ENCODE results near the gene DOCK6. TPM values are rescaled to one million over a fixed set of nuclear protein-coding genes. Genes with fewer than 3 reads are reported as not detected.

DOCK6 gene
- total RNA-seq, 1 experiment from 2014 or later: 82.4 TPM

DNA sequence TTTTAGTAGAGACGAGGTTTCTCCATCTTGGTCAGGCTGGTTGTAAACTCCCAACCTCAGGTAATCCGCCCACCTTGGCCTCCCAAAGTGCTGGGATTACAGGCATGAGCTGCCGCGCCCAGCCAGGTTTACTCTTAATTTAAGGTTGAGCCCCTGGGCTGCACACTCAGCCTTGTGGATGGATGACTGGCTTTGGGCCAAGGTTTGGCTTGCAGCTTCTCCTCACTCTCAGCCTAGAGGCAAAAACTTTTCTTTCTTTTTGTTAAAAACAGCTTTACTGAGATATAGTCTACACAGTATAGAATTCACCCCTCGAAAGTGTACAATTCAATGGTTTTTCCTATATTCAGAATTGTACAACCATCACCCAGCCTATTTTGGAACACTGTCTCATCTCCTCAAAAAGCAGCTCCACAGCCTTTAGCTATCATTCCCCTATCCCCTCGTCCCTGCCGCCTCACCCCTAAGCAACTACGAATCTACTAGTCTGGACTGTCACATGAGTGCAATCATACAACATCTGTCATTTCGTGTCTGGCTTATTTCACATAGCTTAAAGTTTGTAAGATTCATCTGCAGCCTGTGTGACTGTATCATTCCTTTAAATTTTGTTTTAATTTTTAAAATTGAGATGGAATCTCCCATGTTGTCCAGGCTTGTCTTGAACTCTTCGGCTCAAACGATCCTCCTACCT is 19.2 kb upstream of the DOCK6 start:
- H3K79me2 ChIP-seq (ENCODE audit: insufficient read depth, low read length): no peaks in the 10 kb centered on the region
- RAD21 ChIA-PET (ENCODE audit: low non-redundant PET in 1 of 2, low total read pairs in 2 of 2, uncharacterized antibody in 2 of 2, unreplicated experiment in 2 of 2): no interaction called here
- no peaks in the 10 kb centered on the region for H3K4me1 ChIP-seq (ENCODE audit: control insufficient read depth in 1 of 2, insufficient read depth in 2 of 2, low read length in 2 of 2)
- H3K27ac ChIP-seq (ENCODE audit: low read depth, low read length): no peak overlapping the region
- no peaks in the 10 kb centered on the region for H4K20me1 ChIP-seq (ENCODE audit: insufficient read depth)
- no peaks in the 10 kb centered on the region for H3K27me3 ChIP-seq (ENCODE audit: insufficient read depth, low read length)
- TF ChIP-seq CEBPB (IDR thresholded peaks at IDR 0.05; ENCODE audit: low read depth): no peak
- TF ChIP-seq ZNF274 (IDR thresholded peaks at IDR 0.05; ENCODE audit: low read depth, low read length): no peak
- TF ChIP-seq CBX3 (IDR thresholded peaks at IDR 0.05; ENCODE audit: low read depth): no peak
- TF ChIP-seq JUND (IDR thresholded peaks at IDR 0.05): no peak
- no peak for TF ChIP-seq CTCF (IDR thresholded peaks at IDR 0.05 in 2 of 3, conservative IDR thresholded peaks at IDR 0.05 in 1 of 3; ENCODE audit: borderline replicate concordance in 1 of 3, insufficient read depth in 1 of 3, low read depth in 2 of 3, low read length in 2 of 3)
- TF ChIP-seq EGR1 (IDR thresholded peaks at IDR 0.05; ENCODE audit: low read depth): no peak
- TF ChIP-seq POLR2AphosphoS5 (IDR thresholded peaks at IDR 0.05; ENCODE audit: low read depth, low read length): no peak
- no peak for TF ChIP-seq TCF7L2 (IDR thresholded peaks at IDR 0.05; ENCODE audit: borderline replicate concordance, extremely low read depth, insufficient read depth, insufficient read length)
- no peak for TF ChIP-seq YY1 (IDR thresholded peaks at IDR 0.05; ENCODE audit: extremely low read depth, insufficient replicate concordance, low read depth, low read length)
- TF ChIP-seq SRF (IDR thresholded peaks at IDR 0.05; ENCODE audit: low read depth): no peak
- no peak for TF ChIP-seq POLR2A (IDR thresholded peaks at IDR 0.05; ENCODE audit: borderline replicate concordance, extremely low read depth, insufficient read depth, insufficient read length)
- TF ChIP-seq ZBTB33 (IDR thresholded peaks at IDR 0.05; ENCODE audit: extremely low read depth, insufficient replicate concordance, low read length): no peak
- TF ChIP-seq, protein P1, sequence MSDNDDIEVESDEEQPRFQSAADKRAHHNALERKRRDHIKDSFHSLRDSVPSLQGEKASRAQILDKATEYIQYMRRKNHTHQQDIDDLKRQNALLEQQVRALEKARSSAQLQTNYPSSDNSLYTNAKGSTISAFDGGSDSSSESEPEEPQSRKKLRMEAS (IDR thresholded peaks at IDR 0.05): no peak
- no peak for TF ChIP-seq EZH2phosphoT487 (IDR thresholded peaks at IDR 0.05; ENCODE audit: borderline replicate concordance)
- no peak for TF ChIP-seq FOSL1 (IDR thresholded peaks at IDR 0.05; ENCODE audit: low read depth)
- no peak overlapping the region for H3K4me3 ChIP-seq (replicated peaks in 1 of 2; ENCODE audit: low read depth in 1 of 2, low read length in 2 of 2)
- H3K36me3 ChIP-seq (ENCODE audit: control insufficient read depth in 1 of 2, insufficient read depth in 2 of 2, low read length in 2 of 2): no peaks in the 10 kb centered on the region
- CTCF ChIA-PET: interaction anchor here (0.7 to 1.1 kb wide), 3 partner anchors 12 to 1358 kb away, joined by 3 to 4 read pairs (median 3); no protein-coding TSS in a partner anchor
- DNase-seq (ENCODE audit: low read depth, low spot score) (no peak), ATAC-seq (no peak)
- no TSS peak for BruUV-seq (replicated peaks)
- no peaks in the 10 kb centered on the region for H3K9me3 ChIP-seq (ENCODE audit: control insufficient read depth in 1 of 2, insufficient read depth in 1 of 2, low read depth in 1 of 2, low read length in 2 of 2)
- no peak overlapping the region for H3K9ac ChIP-seq (ENCODE audit: low read length)
- intact Hi-C loops (cut with micrococcal nuclease): no loop called here
- H2AFZ ChIP-seq (ENCODE audit: low read depth, low read length, poor library complexity, severe bottlenecking): no peak overlapping the region
- POLR2A ChIA-PET: no interaction called here
- no peak overlapping the region for H3K4me2 ChIP-seq (ENCODE audit: low read length)
- no peaks in the 10 kb centered on the region for H3K9me2 ChIP-seq (ENCODE audit: insufficient read depth)
